HG03039 (cell line): Measurements from ENCODE around the gene FAM163A.

Source experiments
- ATAC-seq: cut with Tn5 transposase; IDR thresholded peaks from one replicate; pipeline ENCODE4 v1.9.1; 2021; ENCODE audit warnings: mild to moderate bottlenecking, moderate library complexity; ENCODE audit not compliant: unreplicated experiment

FAM163A gene

DNA sequence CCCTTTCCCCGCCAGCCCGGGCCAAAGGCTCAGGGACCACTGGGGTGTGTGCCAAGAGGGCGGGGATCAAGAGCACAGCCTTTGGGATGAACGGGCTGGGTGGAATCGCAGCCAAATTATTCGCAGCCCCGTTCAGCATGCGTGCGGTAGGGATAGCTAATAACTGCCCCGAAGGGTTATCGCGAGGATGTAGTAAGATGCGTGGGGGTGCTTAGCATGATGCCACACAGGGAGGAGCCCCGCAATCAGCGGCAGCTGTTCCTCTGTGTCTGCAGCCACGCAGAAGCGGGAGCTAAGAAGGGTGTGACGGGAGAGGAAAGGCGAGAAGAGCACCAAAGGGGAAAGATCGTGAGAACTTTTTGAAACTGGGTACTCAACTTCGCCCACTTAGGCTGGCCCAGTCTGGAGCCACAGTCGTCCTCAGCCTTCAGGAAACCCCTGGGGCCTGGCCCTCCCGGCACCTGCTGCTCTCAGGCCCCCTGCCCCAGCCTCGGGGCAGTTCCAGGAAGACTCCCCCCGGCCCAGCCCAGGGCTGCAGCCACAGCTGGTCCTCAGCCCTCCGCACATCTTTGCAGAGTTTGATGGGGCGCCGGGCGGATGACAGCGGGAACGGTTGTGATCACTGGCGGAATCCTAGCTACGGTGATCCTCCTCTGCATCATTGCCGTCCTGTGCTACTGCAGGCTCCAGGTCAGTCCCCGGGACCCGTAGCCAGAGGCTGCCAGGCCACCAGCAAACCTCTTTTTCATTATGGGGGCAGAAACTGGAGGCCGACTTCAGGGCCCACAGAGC, 69.6 kb downstream of the FAM163A start:
- ATAC-seq, result no peak

GRCh38 chr1:179813626-179814545, 70.8 kb downstream of the FAM163A start:
- ATAC-seq, result no peak

DNA sequence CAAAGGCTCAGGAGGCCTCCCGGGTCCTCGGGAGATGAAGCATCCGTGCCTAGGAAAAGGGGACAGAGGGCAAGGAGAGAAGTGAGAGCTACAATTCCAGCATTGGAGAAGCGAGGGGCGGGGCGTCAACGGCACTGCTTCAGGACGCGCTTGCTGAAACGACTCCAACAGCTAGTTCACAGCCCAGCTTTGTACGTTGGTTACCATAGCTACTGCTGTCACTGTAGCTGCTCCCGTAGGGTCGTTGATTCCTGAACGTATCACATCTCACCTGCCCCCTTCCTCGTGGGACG, 71.4 kb downstream of the FAM163A start:
- peak; percentile 28 for ATAC-seq

DNA sequence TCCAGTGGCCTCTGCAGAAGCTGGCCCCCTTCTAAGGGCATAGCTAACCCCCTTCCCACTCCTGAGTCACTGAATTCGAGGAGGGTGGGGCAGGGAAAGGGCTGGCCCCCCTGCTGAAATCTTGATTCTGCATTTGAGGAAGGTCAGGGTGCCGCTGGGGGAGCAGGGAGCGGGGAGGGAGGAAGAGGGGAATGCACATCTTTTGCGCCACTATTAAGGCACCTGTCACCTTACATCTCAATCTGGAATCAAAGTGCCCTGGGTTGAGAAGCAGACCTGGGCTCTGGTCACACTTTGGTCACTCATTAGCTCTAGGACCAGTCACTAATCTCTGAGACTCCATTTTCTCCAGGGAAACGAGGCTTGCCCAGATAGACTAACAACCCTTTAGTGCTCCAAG, 72.5 kb downstream of the FAM163A start:
- ATAC-seq, result no peak

- ATAC-seq, result no peak
Measured at GRCh38 chr1:179816196-179816960, 73.3 kb downstream of the FAM163A start.

- ATAC-seq, result no peak
Measured at GRCh38 chr1:179817056-179817455, 74.0 kb downstream of the FAM163A start.

DNA sequence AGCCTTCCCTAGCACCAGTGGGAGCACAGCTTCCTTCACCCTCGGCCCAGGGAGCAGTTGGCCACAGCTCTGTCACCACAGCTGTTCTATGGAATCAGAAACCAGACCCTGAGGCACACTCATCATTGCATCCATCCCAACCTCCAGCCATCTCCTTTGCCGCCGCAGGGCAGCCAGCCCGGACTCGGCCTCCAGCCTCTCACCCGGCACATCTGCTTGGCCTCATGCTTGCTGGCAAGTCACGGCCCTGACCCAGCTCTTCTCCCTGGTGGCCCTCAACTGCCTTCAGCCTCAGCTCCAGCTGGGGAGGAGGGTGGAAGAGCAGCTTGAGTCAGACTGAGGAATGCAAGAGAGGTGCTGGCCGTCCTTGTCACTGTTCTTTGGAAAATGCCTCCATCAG, 74.7 kb downstream of the FAM163A start:
- no peak for ATAC-seq

- ATAC-seq, result no peak
Measured at GRCh38 chr1:179818260-179818659, 75.2 kb downstream of the FAM163A start.

- ATAC-seq, result no peak
Measured at GRCh38 chr1:179818743-179819173, 75.7 kb downstream of the FAM163A start.

- ATAC-seq, result no peak
Measured at GRCh38 chr1:179820226-179820970, 77.3 kb downstream of the FAM163A start.

DNA sequence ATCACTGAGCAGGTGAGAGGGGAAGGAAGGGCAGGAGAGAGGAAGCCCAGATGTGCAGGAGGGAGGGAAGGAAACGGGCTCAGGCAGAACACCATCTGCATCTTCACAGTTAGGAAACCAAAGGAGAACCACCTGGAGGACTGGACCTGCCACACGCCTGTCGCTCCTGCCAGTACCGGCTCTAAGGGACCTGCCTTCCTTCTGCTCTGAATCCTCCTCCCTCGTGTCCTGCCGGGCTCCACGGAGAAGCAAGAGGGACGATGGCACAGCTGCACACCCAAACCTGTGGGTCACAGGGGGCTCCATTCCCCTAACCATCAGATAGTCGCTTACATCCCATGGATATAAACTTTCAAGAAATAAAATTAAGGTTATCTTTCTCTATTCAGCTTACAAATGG, 78.4 kb downstream of the FAM163A start:
- no peak for ATAC-seq

DNA sequence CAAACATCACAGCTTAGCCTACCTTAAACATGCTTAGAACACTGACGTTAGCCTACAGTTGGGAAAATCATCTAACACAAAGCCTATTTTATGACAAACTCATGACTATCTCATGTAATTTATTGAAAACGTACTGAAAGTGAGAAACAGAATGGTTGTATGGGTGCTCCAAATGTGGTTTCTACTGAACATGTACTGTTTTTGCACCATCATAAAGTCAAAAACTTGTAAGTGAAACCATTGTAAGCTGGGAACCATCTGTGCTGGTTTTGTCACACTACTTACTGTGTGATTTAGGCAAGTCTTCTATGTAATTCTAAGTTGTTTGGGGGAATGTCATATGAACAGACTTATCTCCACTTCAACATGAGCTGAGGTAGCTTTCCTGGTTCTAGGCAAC, 79.0 kb downstream of the FAM163A start:
- no peak for ATAC-seq

DNA sequence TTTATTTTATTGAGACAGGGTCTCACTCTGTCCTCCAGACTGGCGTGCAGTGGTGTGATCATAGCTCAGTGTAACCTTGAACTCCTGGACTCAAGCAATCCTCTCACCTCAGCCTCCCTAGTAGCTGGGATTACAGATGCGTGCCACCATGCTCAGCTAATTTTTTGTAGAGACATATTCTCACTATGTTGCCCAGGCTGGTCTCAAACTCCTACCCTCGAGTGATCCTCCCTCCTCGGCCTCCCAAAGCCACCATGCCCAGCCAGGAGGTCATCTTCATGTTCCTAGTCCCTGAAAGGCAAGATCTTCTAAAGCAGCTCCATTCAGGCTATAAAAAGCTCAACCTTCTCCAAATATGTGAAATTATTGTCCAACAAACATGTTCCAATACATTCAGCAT, 80.6 kb downstream of the FAM163A start:
- no peak for ATAC-seq

DNA sequence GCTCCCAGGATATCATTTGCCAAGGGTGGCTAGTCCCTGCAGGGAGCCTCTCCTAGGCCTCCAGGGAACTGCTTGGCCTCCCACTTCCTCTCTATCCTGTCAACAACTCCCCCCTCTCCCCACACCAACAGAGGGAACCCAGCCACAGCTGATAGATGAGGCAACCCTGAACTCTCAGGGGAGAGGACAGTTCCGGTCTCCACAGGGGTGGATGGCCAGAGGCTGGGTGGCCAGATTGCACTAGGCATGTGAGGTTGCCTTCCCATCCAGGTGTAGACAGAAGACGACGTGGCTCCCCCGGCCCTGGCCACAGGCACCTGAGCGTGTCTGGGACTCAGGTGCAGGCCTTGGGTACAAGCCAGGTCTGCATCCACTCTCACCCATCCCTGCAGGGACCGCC, 81.2 kb downstream of the FAM163A start:
- ATAC-seq, result no peak

GRCh38 chr1:179825206-179825605, 82.1 kb downstream of the FAM163A start:
- ATAC-seq, result no peak

GRCh38 chr1:179825798-179826460, 82.8 kb downstream of the FAM163A start:
- no peak for ATAC-seq

DNA sequence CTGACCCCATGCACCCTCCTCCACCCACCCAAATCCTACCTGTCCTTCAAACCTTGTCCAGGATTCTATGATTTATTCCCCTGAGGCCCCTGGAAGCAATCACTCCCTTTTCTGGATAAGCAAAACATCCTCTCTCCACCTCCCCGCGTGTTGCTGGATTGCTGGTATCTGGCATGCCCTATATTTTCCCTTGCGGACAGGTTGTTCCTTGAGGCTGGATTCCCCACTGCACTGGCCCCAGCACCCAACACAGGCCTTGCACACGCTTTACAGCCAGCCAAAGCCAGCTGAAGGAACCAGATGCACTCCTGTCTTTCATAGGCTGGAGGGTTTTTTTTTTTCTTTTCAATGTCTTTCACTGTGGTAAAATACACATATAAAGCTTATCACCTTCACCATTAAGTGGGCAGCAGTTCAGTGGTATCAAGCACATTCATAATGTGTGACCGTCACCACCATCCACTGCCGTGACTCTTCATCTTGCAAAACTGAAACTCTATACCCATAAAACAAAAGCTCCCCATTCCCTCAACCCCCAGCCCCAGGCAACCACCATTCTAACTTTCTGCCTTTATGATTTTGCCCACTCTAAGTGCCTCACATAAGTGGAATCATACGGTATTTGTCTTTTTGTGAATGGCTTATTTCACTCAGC, 83.7 kb downstream of the FAM163A start:
- no peak for ATAC-seq

DNA sequence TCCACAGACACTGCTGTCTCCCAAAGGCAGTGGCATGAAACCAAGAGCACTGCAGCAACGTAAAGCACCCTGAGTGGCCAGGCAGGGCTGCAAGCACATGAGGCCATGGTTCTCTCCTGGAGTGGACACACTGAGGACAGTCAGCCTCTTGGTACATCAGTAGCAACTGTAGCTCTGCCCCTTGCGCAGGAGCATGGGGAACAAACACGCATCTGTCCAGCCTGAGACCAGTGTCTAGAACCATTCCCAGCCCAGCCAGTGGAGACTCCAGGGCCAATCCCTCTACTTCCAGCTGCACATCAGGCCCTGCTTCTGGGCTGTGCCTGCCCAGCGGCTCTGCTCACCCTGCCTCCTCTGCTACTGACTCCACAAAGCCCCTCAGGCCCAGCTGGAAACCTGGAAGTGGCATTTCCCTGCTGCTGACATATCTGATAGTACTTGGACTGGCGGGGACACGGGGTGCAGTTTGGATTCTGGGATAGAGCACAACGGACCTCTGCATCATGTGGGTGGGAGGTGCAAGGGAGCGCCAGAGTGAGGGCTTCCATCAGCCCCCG, 85.5 kb downstream of the FAM163A start:
- no peak for ATAC-seq

DNA sequence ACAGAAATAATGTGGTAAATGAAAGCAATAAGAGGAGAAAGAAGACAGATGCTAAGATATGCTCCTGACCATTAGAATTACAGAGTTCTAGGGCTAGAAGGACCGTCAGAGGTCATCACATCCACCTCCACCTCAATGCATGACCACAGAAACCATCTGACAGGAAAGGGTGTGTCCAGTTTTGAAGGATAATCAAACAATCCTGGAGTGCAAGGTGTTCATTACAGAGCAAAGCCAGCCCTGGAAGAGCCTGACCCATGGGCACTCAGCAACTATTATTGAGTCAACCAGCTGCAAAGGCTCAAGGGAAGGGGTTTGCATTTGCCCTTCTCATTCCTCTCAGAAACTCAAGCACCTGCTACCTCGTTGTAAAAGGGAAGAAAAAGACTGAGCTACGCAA, 88.1 kb downstream of the FAM163A start:
- no peak for ATAC-seq
